Activated CD8-positive, alpha-beta memory T cell treated with anti-CD3 and anti-CD28 coated beads, Interleukin-2, amount 50 U/mL, for 24 hours (primary cell): ENCODE measurements around the gene UTP20.
"Not testable (repeated sequence)": the region's sequence is repeated elsewhere in the genome, so short reads cannot be mapped to it uniquely, and the experiment has no call there.

Experiments
- DNase-seq: peaks from one replicate; pipeline ENCODE4 v3.0.0-alpha.2; 2020; ENCODE audit errors: extremely low read depth

The UTP20 gene

GRCh38 chr12:101327051-101327450 is 47.1 kb downstream of the UTP20 start:
- no peak for DNase-seq

- DNase-seq: no peak
Measured at GRCh38 chr12:101327546-101327945, 47.6 kb downstream of the UTP20 start.

GRCh38 chr12:101328917-101329316 is 49.0 kb downstream of the UTP20 start:
- no peak for DNase-seq

- DNase-seq: no peak
Measured at GRCh38 chr12:101330631-101331030, 50.7 kb downstream of the UTP20 start.

- DNase-seq: no peak
Measured at GRCh38 chr12:101336437-101336836, 56.5 kb downstream of the UTP20 start.

- no peak for DNase-seq
Measured at GRCh38 chr12:101338087-101338486, 58.2 kb downstream of the UTP20 start.

- no peak for DNase-seq
Measured at GRCh38 chr12:101343893-101344292, 64.0 kb downstream of the UTP20 start.

- DNase-seq: no peak
Measured at GRCh38 chr12:101351682-101352081, 71.8 kb downstream of the UTP20 start.

GRCh38 chr12:101356794-101357193 is 76.9 kb downstream of the UTP20 start:
- DNase-seq: no peak

- DNase-seq: no peak
Measured at GRCh38 chr12:101361455-101361854, 81.5 kb downstream of the UTP20 start.

- no peak for DNase-seq
Measured at GRCh38 chr12:101368016-101368415, 88.1 kb downstream of the UTP20 start.

GRCh38 chr12:101372431-101372830 is 92.5 kb downstream of the UTP20 start:
- no peak for DNase-seq

- DNase-seq: no peak
Measured at GRCh38 chr12:101375573-101375972, 95.7 kb downstream of the UTP20 start.

GRCh38 chr12:101379149-101379548 is 99.2 kb downstream of the UTP20 start:
- DNase-seq: no peak

GRCh38 chr12:101391181-101391580 is 111.3 kb downstream of the UTP20 start:
- not testable (repeated sequence) for DNase-seq

GRCh38 chr12:101407049-101407435 is 127.1 kb downstream of the UTP20 start:
- no peak for DNase-seq

- DNase-seq: peak; percentile 62
Measured at GRCh38 chr12:101407436-101408345, 127.8 kb downstream of the UTP20 start, which contains the start of gene ARL1. ARL1 (minus strand) TSS chr12:101407772; CDS start chr12:101407645, 127 bp downstream.

GRCh38 chr12:101410169-101410568 is 130.3 kb downstream of the UTP20 start:
- not testable (repeated sequence) for DNase-seq

GRCh38 chr12:101414533-101415119 is 134.7 kb downstream of the UTP20 start:
- no peak for DNase-seq

GRCh38 chr12:101415228-101415627 is 135.3 kb downstream of the UTP20 start:
- no peak for DNase-seq

- not testable (repeated sequence) for DNase-seq
Measured at GRCh38 chr12:101422066-101422465, 142.2 kb downstream of the UTP20 start.

- no peak for DNase-seq
Measured at GRCh38 chr12:101424620-101425019, 144.7 kb downstream of the UTP20 start.

GRCh38 chr12:101430456-101430855 is 150.6 kb downstream of the UTP20 start:
- no peak for DNase-seq
